ENCODE measurements around the gene ALDH1B1. TPM values are rescaled to one million over a fixed set of nuclear protein-coding genes. Genes with fewer than 3 reads are reported as not detected.
A peak's percentile ranks its signal among the peaks of the same experiment; 100 is the strongest.

The ALDH1B1 gene
- polyA plus RNA-seq, 10 donors = 17.8 to 27.0 (median 20.6) TPM

GRCh38 chr9:38412751-38413150 is 20.2 kb downstream of the ALDH1B1 start:
- no peak for DNase-seq

GRCh38 chr9:38413283-38413682 is 20.8 kb downstream of the ALDH1B1 start:
- no peak for DNase-seq

- DNase-seq = peak in 1 of 3 donors; percentile 45
Measured at GRCh38 chr9:38414040-38414723, 21.7 kb downstream of the ALDH1B1 start.

- no peak for DNase-seq
Measured at GRCh38 chr9:38415856-38416255, 23.4 kb downstream of the ALDH1B1 start.

- no peak for DNase-seq
Measured at GRCh38 chr9:38416461-38416860, 24.0 kb downstream of the ALDH1B1 start.

GRCh38 chr9:38417003-38417945 is 24.8 kb downstream of the ALDH1B1 start:
- DNase-seq = no peak

- no peak for DNase-seq
Measured at GRCh38 chr9:38418366-38418765, 25.9 kb downstream of the ALDH1B1 start.

GRCh38 chr9:38419181-38419580 is 26.7 kb downstream of the ALDH1B1 start:
- no peak for DNase-seq

- no peak for DNase-seq
Measured at GRCh38 chr9:38421498-38422211, 29.2 kb downstream of the ALDH1B1 start.

GRCh38 chr9:38422555-38423260 is 30.2 kb downstream of the ALDH1B1 start:
- DNase-seq = no peak

- DNase-seq = no peak
Measured at GRCh38 chr9:38423273-38423972, 30.9 kb downstream of the ALDH1B1 start.

GRCh38 chr9:38423973-38424843 is 31.7 kb downstream of the ALDH1B1 start, which contains the start of gene IGFBPL1:
Gene IGFBPL1 (minus strand): TSS chr9:38424454. CDS start chr9:38424424, 30 bp downstream.
- peak in 1 of 3 donors; percentile 59 for DNase-seq

GRCh38 chr9:38424918-38425317 is 32.4 kb downstream of the ALDH1B1 start:
- DNase-seq = no peak

GRCh38 chr9:38428062-38428461 is 35.6 kb downstream of the ALDH1B1 start:
- DNase-seq = no peak

- no peak for DNase-seq
Measured at GRCh38 chr9:38431116-38431515, 38.6 kb downstream of the ALDH1B1 start.

GRCh38 chr9:38432922-38433510 is 40.5 kb downstream of the ALDH1B1 start:
- DNase-seq = peak in 2 of 3 donors; percentile 30 to 56

- DNase-seq = no peak
Measured at GRCh38 chr9:38434365-38434764, 41.9 kb downstream of the ALDH1B1 start.

- DNase-seq = no peak
Measured at GRCh38 chr9:38434853-38435252, 42.4 kb downstream of the ALDH1B1 start.

GRCh38 chr9:38435521-38435920 is 43.0 kb downstream of the ALDH1B1 start:
- DNase-seq = peak in 1 of 3 donors; percentile 37
